ENCODE data around the gene ABCD1.
"Not testable (repeated sequence)": the region's sequence is repeated elsewhere in the genome, so short reads cannot be mapped to it uniquely, and the experiment has no call there.

ABCD1 gene

DNA sequence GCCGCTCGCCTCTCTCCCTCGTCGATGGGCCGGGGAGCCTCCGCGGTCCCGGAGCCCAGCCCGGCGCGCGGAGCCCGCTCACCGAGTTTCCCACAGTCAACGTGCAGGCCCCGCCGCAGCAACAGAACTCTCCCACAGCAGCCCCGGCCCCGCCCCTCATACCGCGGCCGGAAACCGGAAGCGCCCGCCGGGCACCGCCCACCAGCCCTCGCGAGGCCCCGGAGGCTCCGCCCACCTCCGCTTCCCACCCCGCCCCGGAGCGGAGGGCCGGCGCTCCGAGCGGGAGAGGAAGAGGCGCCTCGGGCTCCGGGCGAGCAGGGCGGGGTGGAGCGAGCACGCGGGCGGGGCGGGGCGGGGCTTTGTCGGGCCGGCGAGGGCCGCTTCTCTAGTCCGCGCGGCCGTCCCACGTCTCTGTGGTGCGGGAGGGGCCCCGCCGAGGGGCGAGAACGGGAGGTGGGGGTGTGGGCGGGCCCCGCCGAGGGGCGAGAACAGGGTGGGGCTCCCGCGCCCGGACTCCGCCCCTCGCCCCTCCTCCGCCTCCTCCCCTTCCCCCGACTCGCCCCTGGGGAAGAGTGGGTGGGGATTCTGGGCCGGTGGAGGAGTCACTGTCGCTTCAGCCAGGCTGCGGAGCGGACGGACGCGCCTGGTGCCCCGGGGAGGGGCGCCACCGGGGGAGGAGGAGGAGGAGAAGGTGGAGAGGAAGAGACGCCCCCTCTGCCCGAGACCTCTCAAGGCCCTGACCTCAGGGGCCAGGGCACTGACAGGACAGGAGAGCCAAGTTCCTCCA, at the start of gene ABCD1, which contains the start of gene BCAP31:
Gene ABCD1 (plus strand): TSS at position 605 of the 787 bp plus-strand sequence. CDS start 411 bp downstream, outside the sequence.
Gene BCAP31 (minus strand): TSS at position 136 of the 787 bp plus-strand sequence. CDS start 1,143 bp downstream, outside the sequence.
- peak; percentile 21 to 92 (median 83) for DNase-seq

GRCh38 chrX:153681175-153681574, 43.5 kb upstream of the ABCD1 start:
- DNase-seq = no peak

GRCh38 chrX:153683486-153683885, 41.2 kb upstream of the ABCD1 start:
- DNase-seq = not testable (repeated sequence)

DNA sequence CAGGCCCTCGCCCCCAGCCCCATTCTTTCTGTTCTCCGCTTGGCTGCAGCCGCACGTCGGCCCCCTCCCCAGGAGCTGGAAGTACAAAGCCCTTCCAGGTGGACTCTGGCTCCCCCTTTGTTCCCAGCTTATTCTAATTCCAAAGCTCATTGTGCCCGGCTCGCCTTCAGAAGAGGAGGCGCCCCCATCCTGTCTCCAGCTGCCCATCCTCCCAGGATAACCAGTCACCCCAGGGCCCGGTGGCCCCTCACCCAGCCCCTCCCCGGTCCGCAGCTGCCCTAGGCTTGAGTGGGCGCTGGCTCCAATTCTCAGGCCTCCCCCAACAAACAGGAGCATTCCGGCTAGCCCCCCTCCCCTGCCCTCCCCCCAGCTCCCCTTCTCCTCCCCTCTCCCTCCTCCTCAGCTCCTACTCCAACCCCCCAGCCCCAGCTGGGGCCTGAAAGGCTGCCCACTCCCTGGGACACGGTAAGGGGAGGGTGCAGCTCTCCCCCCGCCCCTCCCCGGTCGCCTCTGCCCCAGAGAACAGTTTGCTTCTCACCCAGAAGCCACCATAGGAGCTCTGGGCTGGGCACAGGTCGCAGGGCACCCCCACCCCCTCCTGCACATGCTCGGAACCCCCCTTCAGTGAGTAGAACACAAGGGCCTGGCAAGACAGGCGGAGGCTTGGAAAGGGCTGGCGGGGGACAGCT, 40.0 kb upstream of the ABCD1 start:
- DNase-seq = no peak

DNA sequence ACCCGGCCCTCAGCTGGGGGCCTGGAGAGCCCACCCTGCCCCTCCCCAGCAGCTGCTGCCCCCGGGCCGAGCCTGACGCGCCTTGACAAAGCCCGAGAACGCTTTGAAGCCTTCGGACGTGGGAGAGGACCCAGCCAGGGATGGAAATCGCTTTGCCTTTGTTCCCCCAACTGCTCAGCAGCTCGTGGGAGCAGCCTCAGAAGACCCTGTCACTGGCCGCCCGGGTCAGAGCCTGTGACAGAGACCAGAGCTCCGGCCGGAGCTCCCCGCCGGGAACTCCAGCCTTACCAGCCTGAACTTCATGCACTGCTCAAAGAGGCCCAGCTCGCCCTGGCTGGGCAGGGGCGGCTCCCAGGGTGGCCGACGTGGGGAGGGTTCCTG, 39.5 kb upstream of the ABCD1 start:
- no peak for DNase-seq

- no peak for DNase-seq
Observed at GRCh38 chrX:153685751-153686696, 38.6 kb upstream of the ABCD1 start.

DNA sequence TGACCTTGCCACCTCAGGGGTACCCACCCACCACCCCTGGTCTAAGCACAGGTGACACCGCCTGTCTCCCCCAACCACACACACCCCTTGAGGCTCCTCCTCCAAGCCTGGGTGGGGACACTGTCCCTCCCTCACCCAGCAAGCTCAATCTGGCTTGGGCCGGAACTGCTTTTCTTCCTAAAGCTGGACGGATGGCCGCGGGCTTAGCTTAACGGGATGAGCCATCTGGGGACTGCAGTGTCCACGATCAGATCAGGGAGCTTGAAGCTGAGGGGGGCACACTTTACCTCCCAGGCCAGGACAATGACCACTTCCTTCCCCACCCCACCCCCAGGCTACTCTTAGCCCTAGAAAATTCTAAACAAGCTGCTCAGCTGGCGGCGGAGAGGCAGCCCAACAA, 37.9 kb upstream of the ABCD1 start:
- DNase-seq = no peak

GRCh38 chrX:153687121-153688039, 37.3 kb upstream of the ABCD1 start, which contains the start of gene SLC6A8:
SLC6A8 (plus strand) TSS chrX:153687926; CDS start chrX:153688575, 649 bp downstream.
- DNase-seq = peak in 52 of 56 donors; percentile 7 to 83 (median 61)

DNA sequence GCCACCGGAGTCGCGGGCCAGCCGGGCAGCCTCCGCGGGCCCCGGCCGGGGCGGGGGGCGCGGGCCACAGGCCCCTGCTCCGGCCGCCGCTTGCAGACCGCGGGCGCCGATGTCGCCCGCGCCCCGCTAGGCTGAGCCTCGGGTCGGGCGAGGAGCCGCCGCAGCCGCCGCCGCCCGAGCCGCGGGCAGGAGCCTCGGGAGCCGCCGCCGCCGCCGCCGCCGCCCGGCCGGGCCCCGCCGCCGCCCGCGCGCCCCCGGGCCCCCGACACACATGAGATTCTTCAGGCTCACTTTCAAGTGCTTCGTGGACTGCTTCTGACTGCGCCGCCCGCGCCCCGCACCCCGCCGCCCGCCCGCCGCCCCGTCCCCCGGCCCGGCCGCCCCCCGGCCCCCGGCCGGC, 36.6 kb upstream of the ABCD1 start:
- no peak for DNase-seq

GRCh38 chrX:153688506-153688905, 36.1 kb upstream of the ABCD1 start:
- DNase-seq = no peak

- peak in 52 of 56 donors; percentile 13 to 82 (median 60) for DNase-seq
Observed at GRCh38 chrX:153688911-153689590, 35.6 kb upstream of the ABCD1 start.

- no peak for DNase-seq
Observed at GRCh38 chrX:153689654-153690465, 34.8 kb upstream of the ABCD1 start.

- DNase-seq = no peak
Observed at GRCh38 chrX:153690466-153690865, 34.2 kb upstream of the ABCD1 start.

DNA sequence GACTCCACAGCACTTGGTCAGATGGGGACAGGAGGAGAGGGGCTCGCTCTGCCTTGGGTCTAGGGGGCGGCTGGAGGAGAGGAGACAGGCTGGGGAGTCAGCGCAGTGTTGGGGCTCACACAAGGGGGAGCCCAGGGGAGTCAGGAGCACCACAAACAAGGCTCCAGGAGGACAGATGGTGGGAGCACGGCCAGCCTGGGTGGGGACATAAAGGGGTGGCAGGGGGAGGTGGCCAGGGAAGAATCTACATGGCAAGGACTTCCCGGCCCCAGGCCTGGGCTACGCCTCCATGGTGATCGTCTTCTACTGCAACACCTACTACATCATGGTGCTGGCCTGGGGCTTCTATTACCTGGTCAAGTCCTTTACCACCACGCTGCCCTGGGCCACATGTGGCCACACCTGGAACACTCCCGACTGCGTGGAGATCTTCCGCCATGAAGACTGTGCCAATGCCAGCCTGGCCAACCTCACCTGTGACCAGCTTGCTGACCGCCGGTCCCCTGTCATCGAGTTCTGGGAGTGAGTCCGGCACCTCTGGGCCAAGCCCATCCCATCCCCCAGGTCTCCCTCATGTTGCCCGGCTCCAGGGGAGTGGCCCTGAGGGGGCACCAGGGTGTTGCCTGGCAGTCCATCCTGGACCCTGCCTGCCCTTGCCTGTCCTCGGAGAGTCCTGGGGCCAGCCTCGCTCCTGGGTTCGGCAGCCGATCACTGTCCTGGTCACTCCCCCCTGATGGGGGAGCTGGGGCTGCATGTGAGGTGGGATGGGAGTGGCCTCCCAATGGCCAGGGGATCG, 33.4 kb upstream of the ABCD1 start:
- not testable (repeated sequence) for DNase-seq

DNA sequence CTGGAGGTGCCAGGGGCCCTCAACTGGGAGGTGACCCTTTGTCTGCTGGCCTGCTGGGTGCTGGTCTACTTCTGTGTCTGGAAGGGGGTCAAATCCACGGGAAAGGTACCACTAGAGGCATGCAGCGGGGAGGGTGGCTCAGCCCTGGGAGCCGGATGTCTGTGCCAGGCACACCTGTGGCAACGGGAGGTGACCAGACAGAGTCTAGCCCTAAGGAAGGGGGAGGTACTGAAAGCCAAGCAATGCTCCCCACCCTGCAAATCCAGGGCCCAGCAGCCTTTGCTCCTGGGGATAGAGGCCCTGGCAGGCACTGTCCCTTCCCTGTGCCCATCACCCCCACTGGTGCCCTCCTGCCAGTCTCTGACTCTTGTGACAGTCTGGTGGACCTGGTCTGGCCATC, 32.7 kb upstream of the ABCD1 start:
- DNase-seq = no peak

DNA sequence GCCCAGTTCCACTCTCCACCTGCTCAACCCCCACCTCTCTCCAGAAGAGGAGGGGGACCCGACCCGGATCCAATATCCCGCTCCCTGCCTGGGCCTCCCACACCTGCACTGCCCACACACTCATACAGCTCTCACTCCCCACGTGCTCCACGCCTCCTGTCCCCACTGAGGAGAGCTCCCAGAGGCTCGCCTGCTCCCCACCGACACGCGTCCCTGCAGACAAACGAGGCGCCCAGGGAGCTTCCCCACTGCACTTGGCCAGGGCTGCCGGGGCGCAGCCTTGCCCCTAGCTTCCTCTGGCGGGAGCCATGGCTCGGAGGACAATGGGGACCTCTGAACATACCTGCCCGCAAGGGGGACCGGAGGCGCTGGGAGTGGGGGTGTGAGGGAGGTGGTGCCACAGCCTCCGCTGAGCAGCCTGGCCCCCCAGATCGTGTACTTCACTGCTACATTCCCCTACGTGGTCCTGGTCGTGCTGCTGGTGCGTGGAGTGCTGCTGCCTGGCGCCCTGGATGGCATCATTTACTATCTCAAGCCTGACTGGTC, 32.0 kb upstream of the ABCD1 start:
- DNase-seq = no peak

Data from nucleus accumbens (tissue), 56 donors.